GM12878 (cell line): ENCODE results near the gene WWOX. TPM values are rescaled to one million over a fixed set of nuclear protein-coding genes. Genes with fewer than 3 reads are reported as not detected.

ENCODE experiments used
- BCL3 ChIP-seq: IDR thresholded peaks from 2 replicates; pipeline ENCODE4 v1.6.1; 2011; ENCODE audit warnings: borderline replicate concordance, low read depth, mild to moderate bottlenecking, moderate library complexity, low read length; ENCODE audit not compliant: insufficient read depth, poor library complexity, severe bottlenecking
- CTCF ChIP-seq, 3 experiments: IDR thresholded peaks in 2 of 3; conservative IDR thresholded peaks in 1 of 3; 2 replicates each; pipeline ENCODE4 v1.5.1; 2011; ENCODE audit warnings: low read depth in 3 of 3, low read length in 3 of 3, mild to moderate bottlenecking in 3 of 3, control low read depth in 2 of 3, moderate library complexity in 2 of 3, inconsistent platforms in 1 of 3, mixed read lengths in 1 of 3; ENCODE audit not compliant: control insufficient read depth in 2 of 3, insufficient read depth in 1 of 3; ENCODE audit errors: extremely low read depth in 1 of 3
- E2F8 ChIP-seq: fragments of 450-650 bp; IDR thresholded peaks from 2 replicates; pipeline ENCODE4 v1.6.1; 2018; ENCODE audit warnings: mild to moderate bottlenecking, low read depth, moderate library complexity; ENCODE audit not compliant: partially characterized antibody
- EP300 ChIP-seq, 2 experiments: fragments of 150-350 bp in 1 of 2; IDR thresholded peaks; 2 replicates each; pipeline ENCODE4 v1.6.1; 2011 to 2012; ENCODE audit warnings: low read depth in 2 of 2, low read length in 2 of 2, borderline replicate concordance in 1 of 2, improper control_type of control experiment in 1 of 2, inconsistent platforms in 1 of 2; ENCODE audit not compliant: control insufficient read depth in 1 of 2
- IRF4 ChIP-seq: IDR thresholded peaks from 2 replicates; pipeline ENCODE4 v1.6.1; 2011; ENCODE audit warnings: low read depth, low read length
- SIX5 ChIP-seq: IDR thresholded peaks from 2 replicates; pipeline ENCODE4 v1.6.1; 2011; ENCODE audit warnings: mild to moderate bottlenecking, low read depth, low read length, moderate library complexity; ENCODE audit not compliant: severe bottlenecking
- polyA plus RNA-seq, 11 experiments: library from polyadenylated mRNA; depleted of rRNA in 4 of 11; unstranded in 6 of 11; stranded (reverse) in 5 of 11; fragments of >200 nt; fragmentation: Nextera tagmentation in 4 of 11; fragmentation: Illumina TruSeq in 1 of 11; extraction: Ambion mirVana in 4 of 11; extraction: Trizol in 1 of 11; gene quantifications; 1 replicate in 1 of 11; 2 replicates in 10 of 11; pipeline versions ENCODE4 v1.2.1 to v1.2.3, GENCODE V29; 2011 to 2016; ENCODE audit warnings: inconsistent platforms in 2 of 11, missing spikeins in 2 of 11, low read depth in 1 of 11
- total RNA-seq, 4 experiments: library from RNA; depleted of rRNA in 3 of 4; stranded (reverse); fragments of >200 nt in 3 of 4; fragmentation: Illumina TruSeq in 1 of 4; extraction: Trizol in 1 of 4; gene quantifications; 2 replicates each; pipeline versions ENCODE4 v1.2.1 to v1.2.3, GENCODE V29; 2013 to 2021

Gene WWOX
- total and polyA plus RNA-seq, 10 of the 15 experiments (the other 5 are each of a cell fraction or from before 2014, with no cell fraction given) = 2.8 to 24.4 (median 17.8) TPM

GRCh38 chr16:79001156-79001967 lies 901.9 kb downstream of the WWOX start (continued):
- TF ChIP-seq BCL3 = no peak
- no peak for TF ChIP-seq EP300 (IDR thresholded peaks at IDR 0.05; ENCODE audit: borderline replicate concordance in 1 of 2, control insufficient read depth in 1 of 2, low read depth in 2 of 2, low read length in 2 of 2)
- TF ChIP-seq IRF4 = no peak
- TF ChIP-seq CTCF (IDR thresholded peaks at IDR 0.05 in 2 of 3, conservative IDR thresholded peaks at IDR 0.05 in 1 of 3; ENCODE audit: control insufficient read depth in 2 of 3, extremely low read depth in 1 of 3, insufficient read depth in 1 of 3, low read depth in 3 of 3, low read length in 3 of 3) = no peak
- no peak for TF ChIP-seq SIX5
- no peak for TF ChIP-seq E2F8
